Osteocyte (in vitro differentiated cells): ENCODE results near the gene SHISA7. TPM values are rescaled to one million over a fixed set of nuclear protein-coding genes. Genes with fewer than 3 reads are reported as not detected.
"Not testable (repeated sequence)": the region's sequence is repeated elsewhere in the genome, so short reads cannot be mapped to it uniquely, and the experiment has no call there.

Source experiments
- DNase-seq: peaks from one replicate; pipeline ENCODE4 v3.0.0; 2021; ENCODE audit warnings: mixed read lengths; ENCODE audit not compliant: unreplicated experiment; ENCODE audit errors: extremely low spot score
- H3K27ac Mint-ChIP-seq: one replicate; pipeline ENCODE4 v1.8.0; 2021; ENCODE audit warnings: mild to moderate bottlenecking, mixed read lengths; ENCODE audit not compliant: unreplicated experiment
- H3K27me3 Mint-ChIP-seq: one replicate; pipeline ENCODE4 v1.8.0; 2021; ENCODE audit warnings: mixed read lengths; ENCODE audit not compliant: unreplicated experiment
- H3K36me3 Mint-ChIP-seq: one replicate; pipeline ENCODE4 v1.8.0; 2021; ENCODE audit warnings: mixed read lengths; ENCODE audit not compliant: unreplicated experiment
- H3K4me1 Mint-ChIP-seq: one replicate; pipeline ENCODE4 v1.8.0; 2021; ENCODE audit warnings: mixed read lengths; ENCODE audit not compliant: unreplicated experiment
- H3K4me3 Mint-ChIP-seq: one replicate; pipeline ENCODE4 v1.8.0; 2021; ENCODE audit warnings: mild to moderate bottlenecking, moderate library complexity, mixed read lengths; ENCODE audit not compliant: unreplicated experiment
- H3K9me3 Mint-ChIP-seq: one replicate; pipeline ENCODE4 v1.8.0; 2021; ENCODE audit warnings: mixed read lengths; ENCODE audit not compliant: unreplicated experiment
- CTCF ChIP-seq: fragments of 200-600 bp; sonication (generic); IDR thresholded peaks from 2 replicates; pipeline ENCODE4 v1.5.0; 2021; ENCODE audit warnings: antibody characterized with exemption, mild to moderate bottlenecking, moderate library complexity
- total RNA-seq: library from RNA; stranded (reverse); gene quantifications from 2 replicates; pipeline ENCODE4 v1.2.1, GENCODE V29; 2021

SHISA7 gene
- total RNA-seq, 1 donor from 2014 or later = not detected

GRCh38 chr19:55407800-55408532 is 35.1 kb downstream of the SHISA7 start:
- peaks cover 17% of the 10 kb centered on the region for H3K36me3 Mint-ChIP-seq
- TF ChIP-seq CTCF = no peak
- peak; percentile 99 for DNase-seq
- peaks cover 23% of the 10 kb centered on the region for H3K4me1 Mint-ChIP-seq
- H3K27ac Mint-ChIP-seq = peak overlapping the region; percentile 98
- no peaks in the 10 kb centered on the region for H3K9me3 Mint-ChIP-seq
- peak overlapping the region; percentile 86 for H3K4me3 Mint-ChIP-seq
- H3K27me3 Mint-ChIP-seq = peaks cover 4% of the 10 kb centered on the region

GRCh38 chr19:55407550-55407799 is 35.6 kb downstream of the SHISA7 start, which contains the start of gene UBE2S:
Gene UBE2S, minus strand, starts transcription at chr19:55407788. Its CDS starts 199 bp downstream, at chr19:55407589.
- peak within 1 kb of the TSS; percentile 86 for H3K4me3 Mint-ChIP-seq
- DNase-seq, H3K27me3 Mint-ChIP-seq, H3K9me3 Mint-ChIP-seq: not testable (repeated sequence)
- H3K36me3 Mint-ChIP-seq = peaks cover 21% of the 10 kb centered on the region
- peaks cover 23% of the 10 kb centered on the region for H3K4me1 Mint-ChIP-seq
- peak within 1 kb of the TSS; percentile 98 for H3K27ac Mint-ChIP-seq

- Mint-ChIP-seq H3K9me3 (no peaks in the 10 kb centered on the region), H3K4me1 (peaks cover 23% of the 10 kb centered on the region), H3K27ac (peak overlapping the region; percentile 56), H3K4me3 (peak overlapping the region; percentile 86), H3K36me3 (peaks cover 21% of the 10 kb centered on the region), H3K27me3 (peaks cover 4% of the 10 kb centered on the region)
- DNase-seq = no peak
- TF ChIP-seq CTCF = no peak
These were observed 36.1 kb downstream of the SHISA7 start for GRCh38 chr19:55406826-55407549.

GRCh38 chr19:55406091-55406825 is 36.8 kb downstream of the SHISA7 start:
- H3K27me3 Mint-ChIP-seq = peaks cover under 1% of the 10 kb centered on the region
- H3K4me1 Mint-ChIP-seq = peaks cover 23% of the 10 kb centered on the region
- H3K36me3 Mint-ChIP-seq = peaks cover 24% of the 10 kb centered on the region
- H3K9me3 Mint-ChIP-seq = no peaks in the 10 kb centered on the region
- no peak for DNase-seq
- peak overlapping the region; percentile 86 for H3K4me3 Mint-ChIP-seq
- peak overlapping the region; percentile 56 for H3K27ac Mint-ChIP-seq
- TF ChIP-seq CTCF = no peak

GRCh38 chr19:55405638-55406037 is 37.5 kb downstream of the SHISA7 start:
- H3K4me3 Mint-ChIP-seq = peak overlapping the region; percentile 86
- H3K27me3 Mint-ChIP-seq = no peaks in the 10 kb centered on the region
- no peaks in the 10 kb centered on the region for H3K9me3 Mint-ChIP-seq
- DNase-seq = no peak
- no peak for TF ChIP-seq CTCF
- H3K36me3 Mint-ChIP-seq = peaks cover 25% of the 10 kb centered on the region
- H3K27ac Mint-ChIP-seq = peak overlapping the region; percentile 56
- peaks cover 23% of the 10 kb centered on the region for H3K4me1 Mint-ChIP-seq
